Upper lobe of right lung (tissue), 1 donor: ENCODE measurements around the gene AIPL1. TPM values are rescaled to one million over a fixed set of nuclear protein-coding genes. Genes with fewer than 3 reads are reported as not detected.

Source experiments
- ATAC-seq: fragments of 200-7000 bp; cut with Tn5 transposase; one replicate; pipeline ENCODE4 v1.9.1; 2020; ENCODE audit warnings: mild to moderate bottlenecking, moderate library complexity
- DNase-seq: peaks from one replicate; pipeline ENCODE4 v3.0.0-alpha.2; 2020
- H3K27ac ChIP-seq: fragments of 200-600 bp; one replicate; pipeline ENCODE4 v1.8.0; 2022
- H3K27me3 ChIP-seq: fragments of 200-600 bp; one replicate; pipeline ENCODE4 v1.8.0; 2022; ENCODE audit warnings: mild to moderate bottlenecking
- H3K36me3 ChIP-seq: fragments of 200-600 bp; one replicate; pipeline ENCODE4 v1.8.0; 2022
- H3K4me1 ChIP-seq: fragments of 200-600 bp; one replicate; pipeline ENCODE4 v1.8.0; 2022
- H3K4me3 ChIP-seq: fragments of 200-600 bp; one replicate; pipeline ENCODE4 v1.8.0; 2022; ENCODE audit warnings: mild to moderate bottlenecking
- H3K9me3 ChIP-seq: fragments of 200-600 bp; one replicate; pipeline ENCODE4 v1.8.0; 2022
- CTCF ChIP-seq: fragments of 200-600 bp; IDR thresholded peaks from one replicate; pipeline ENCODE4 v1.8.0; 2022; ENCODE audit warnings: antibody characterized with exemption
- intact Hi-C: fragments of 100-400 bp; cut with DNase I; formaldehyde crosslinking; loops from one replicate; pipeline ENCODE4 v1.11.0; 2022
- total RNA-seq: library from RNA; stranded (reverse); fragmentation: NEBNext Ultra II Directional; extraction: Animal tissue kit (Norgen Biotek cat#: 25700); gene quantifications from one replicate; pipeline ENCODE4 v1.2.1, GENCODE V29; 2021
- donor health status: DM: no; HTN: yes; CAD: no; lungs with severe emphysema.

The AIPL1 gene
- total RNA-seq, 1 donor from 2014 or later: not detected

- ATAC-seq (no peak), DNase-seq (no peak)
- Histone ChIP-seq H3K27me3 (no peaks in the 10 kb centered on the region), H3K9me3 (no peaks in the 10 kb centered on the region), H3K27ac (no peak overlapping the region), H3K4me1 (no peaks in the 10 kb centered on the region), H3K4me3 (no peak overlapping the region), H3K36me3 (no peaks in the 10 kb centered on the region)
- no peak for TF ChIP-seq CTCF
- intact Hi-C loops: no loop called here
Observed at GRCh38 chr17:6470751-6471521, 36.0 kb upstream of the AIPL1 start.

- intact Hi-C loops: no loop called here
- H3K9me3 ChIP-seq: no peaks in the 10 kb centered on the region
- H3K27ac ChIP-seq: no peak overlapping the region
- no peaks in the 10 kb centered on the region for H3K36me3 ChIP-seq
- no peaks in the 10 kb centered on the region for H3K4me1 ChIP-seq
- ATAC-seq (no peak), DNase-seq (no peak)
- H3K4me3 ChIP-seq: no peak overlapping the region
- no peaks in the 10 kb centered on the region for H3K27me3 ChIP-seq
- TF ChIP-seq CTCF: no peak
Observed at GRCh38 chr17:6470146-6470718, 35.3 kb upstream of the AIPL1 start.

GRCh38 chr17:6468051-6468790 is 33.3 kb upstream of the AIPL1 start:
- DNase-seq: no peak
- intact Hi-C loops: no loop called here
- no peak overlapping the region for H3K27ac ChIP-seq
- no peaks in the 10 kb centered on the region for H3K27me3 ChIP-seq
- H3K9me3 ChIP-seq: no peaks in the 10 kb centered on the region
- TF ChIP-seq CTCF: no peak
- no peak for ATAC-seq
- H3K36me3 ChIP-seq: no peaks in the 10 kb centered on the region
- no peak overlapping the region for H3K4me3 ChIP-seq
- H3K4me1 ChIP-seq: no peaks in the 10 kb centered on the region

GRCh38 chr17:6467567-6467966 is 32.6 kb upstream of the AIPL1 start:
- Histone ChIP-seq H3K4me3 (no peak overlapping the region), H3K36me3 (no peaks in the 10 kb centered on the region), H3K27me3 (no peaks in the 10 kb centered on the region), H3K27ac (no peak overlapping the region), H3K4me1 (no peaks in the 10 kb centered on the region), H3K9me3 (no peaks in the 10 kb centered on the region)
- intact Hi-C loops: no loop called here
- ATAC-seq (no peak), DNase-seq (no peak)
- no peak for TF ChIP-seq CTCF

GRCh38 chr17:6465206-6466003 is 30.5 kb upstream of the AIPL1 start:
- no peaks in the 10 kb centered on the region for H3K27me3 ChIP-seq
- no peak for TF ChIP-seq CTCF
- no peak for DNase-seq
- no peak overlapping the region for H3K27ac ChIP-seq
- H3K36me3 ChIP-seq: no peaks in the 10 kb centered on the region
- no peak for ATAC-seq
- H3K9me3 ChIP-seq: no peaks in the 10 kb centered on the region
- H3K4me1 ChIP-seq: no peaks in the 10 kb centered on the region
- H3K4me3 ChIP-seq: no peak overlapping the region
- intact Hi-C loops: no loop called here
